Stomach (tissue), 4 donors: ENCODE results near the gene MOB4.

Experiments
- POLR2A ChIP-seq, 4 donors: fragments of 450-650 bp; IDR thresholded peaks; one replicate each; pipeline ENCODE4 v1.6.1; 2016; ENCODE audit warnings: antibody characterized with exemption in 4 of 4, control low read depth in 2 of 4, mild to moderate bottlenecking in 1 of 4, moderate library complexity in 1 of 4
- POLR2AphosphoS5 ChIP-seq, 3 donors: sonication (generic); formaldehyde crosslinking; IDR thresholded peaks; one replicate each; pipeline ENCODE4 v1.6.1; 2016; ENCODE audit warnings: antibody characterized with exemption in 3 of 3
- TF ChIP-seq, protein P1 (sequence below), 7 experiments: fragments of 450-650 bp in 4 of 7; fragments of 200-600 bp in 3 of 7; sonication (generic) in 3 of 7; IDR thresholded peaks; one replicate each; pipeline ENCODE4 v1.5.1; 2016 to 2019; ENCODE audit warnings: antibody characterized with exemption in 7 of 7, control low read depth in 2 of 7, mild to moderate bottlenecking in 1 of 7

DNA sequence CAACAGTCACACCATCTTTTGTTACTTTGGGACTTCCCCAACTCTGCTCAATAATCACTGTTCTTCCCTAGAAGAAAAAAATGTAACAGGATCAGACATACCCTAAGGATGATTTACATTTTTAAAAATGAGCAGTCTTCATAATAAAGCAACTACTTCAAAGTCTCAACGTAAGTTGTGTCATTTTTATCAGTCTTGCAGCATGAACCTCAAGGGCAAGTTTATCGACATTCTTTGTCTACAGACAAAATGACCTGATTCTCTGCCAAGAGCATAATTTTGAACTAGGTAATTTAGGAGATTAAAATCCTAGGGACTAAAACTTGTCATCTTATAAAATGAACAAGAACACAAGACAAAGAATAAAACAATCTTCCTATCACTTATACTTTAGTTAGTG is 18.5 kb upstream of the MOB4 start:
- TF ChIP-seq POLR2A (IDR thresholded peaks at IDR 0.05): no peak
- TF ChIP-seq POLR2AphosphoS5 (IDR thresholded peaks at IDR 0.05): no peak
- TF ChIP-seq, protein P1, sequence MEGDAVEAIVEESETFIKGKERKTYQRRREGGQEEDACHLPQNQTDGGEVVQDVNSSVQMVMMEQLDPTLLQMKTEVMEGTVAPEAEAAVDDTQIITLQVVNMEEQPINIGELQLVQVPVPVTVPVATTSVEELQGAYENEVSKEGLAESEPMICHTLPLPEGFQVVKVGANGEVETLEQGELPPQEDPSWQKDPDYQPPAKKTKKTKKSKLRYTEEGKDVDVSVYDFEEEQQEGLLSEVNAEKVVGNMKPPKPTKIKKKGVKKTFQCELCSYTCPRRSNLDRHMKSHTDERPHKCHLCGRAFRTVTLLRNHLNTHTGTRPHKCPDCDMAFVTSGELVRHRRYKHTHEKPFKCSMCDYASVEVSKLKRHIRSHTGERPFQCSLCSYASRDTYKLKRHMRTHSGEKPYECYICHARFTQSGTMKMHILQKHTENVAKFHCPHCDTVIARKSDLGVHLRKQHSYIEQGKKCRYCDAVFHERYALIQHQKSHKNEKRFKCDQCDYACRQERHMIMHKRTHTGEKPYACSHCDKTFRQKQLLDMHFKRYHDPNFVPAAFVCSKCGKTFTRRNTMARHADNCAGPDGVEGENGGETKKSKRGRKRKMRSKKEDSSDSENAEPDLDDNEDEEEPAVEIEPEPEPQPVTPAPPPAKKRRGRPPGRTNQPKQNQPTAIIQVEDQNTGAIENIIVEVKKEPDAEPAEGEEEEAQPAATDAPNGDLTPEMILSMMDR (IDR thresholded peaks at IDR 0.05): no peak
